ENCODE results near the gene GIMD1. TPM values are rescaled to one million over a fixed set of nuclear protein-coding genes. Genes with fewer than 3 reads are reported as not detected.

The GIMD1 gene
- not detected in 5 replicates for total RNA-seq (2022; extraction: Qiagen RNA extraction; ENCODE audit: low read depth)

GRCh38 chr4:106368678-106369077 lies at the start of gene GIMD1:
Gene GIMD1 (minus strand): TSS chr4:106368778. CDS start chr4:106367435, 1,343 bp downstream.

GRCh38 chr4:106315968-106316772 lies 52.4 kb downstream of the GIMD1 start, which contains the start of the genes AIMP1 and TBCK:
Gene AIMP1 (plus strand): TSS chr4:106316550. CDS start chr4:106325010, 8,460 bp downstream.
Gene TBCK (minus strand): TSS chr4:106316209. CDS start chr4:106308960, 7,249 bp downstream.

Other genes with a start within 250 kb of the GIMD1 start
- gene TBCK, start 52.6 kb downstream of the GIMD1 start, total RNA-seq (2022; extraction: Qiagen RNA extraction; ENCODE audit: low read depth), result 2.1 to 3.8 TPM (median 2.8 TPM) in 5 replicates
- gene AIMP1, start 52.2 kb downstream of the GIMD1 start, total RNA-seq (2022; extraction: Qiagen RNA extraction; ENCODE audit: low read depth), result 42.0 to 57.8 TPM (median 44.5 TPM) in 5 replicates